Measurements from ENCODE around the gene ZDHHC19. TPM values are rescaled to one million over a fixed set of nuclear protein-coding genes. Genes with fewer than 3 reads are reported as not detected.

Gene ZDHHC19
- total RNA-seq, 1 donor from 2014 or later = not detected

DNA sequence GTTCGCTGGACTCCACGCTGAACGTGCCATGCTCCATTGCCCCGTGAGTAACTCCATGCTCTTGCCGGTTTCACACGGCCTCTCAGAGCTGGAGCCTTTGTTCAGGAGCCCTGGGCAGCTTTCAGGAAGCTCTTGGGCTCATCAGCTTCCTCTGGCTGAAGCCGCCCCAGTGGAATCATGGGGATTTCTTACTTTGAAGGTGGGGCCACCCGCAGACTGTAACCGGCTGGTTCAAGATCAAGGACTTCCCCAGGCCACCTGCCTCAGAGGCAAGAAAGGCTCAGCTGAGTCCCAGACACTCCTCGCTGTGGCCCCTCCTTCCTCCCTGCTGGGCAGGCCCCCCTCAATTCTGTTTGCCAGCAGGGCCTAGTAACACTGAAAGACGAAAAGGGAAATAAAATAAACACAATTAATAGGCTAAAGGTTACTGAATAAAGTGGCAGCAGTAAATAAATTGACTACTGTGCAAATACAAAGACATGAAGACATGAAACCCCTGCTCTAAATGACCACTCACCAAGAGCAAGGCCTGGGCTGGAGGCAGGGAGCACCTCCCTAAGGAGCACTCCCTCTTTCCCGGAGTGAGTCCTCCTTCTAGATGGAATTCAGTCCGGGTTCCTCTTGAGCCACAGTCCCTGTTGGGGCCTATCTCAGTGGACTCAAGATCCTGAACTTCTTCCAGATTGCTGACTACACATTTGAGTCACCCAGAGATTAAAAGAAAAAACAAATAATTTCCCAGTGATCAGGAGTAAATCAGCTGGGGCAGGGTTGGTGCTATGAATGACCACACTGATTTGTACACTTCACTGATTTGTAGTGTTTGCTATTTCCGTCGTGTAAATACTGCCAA lies 51.0 kb downstream of the ZDHHC19 start:
- H3K36me3 ChIP-seq = no peaks in the 10 kb centered on the region
- peaks cover 10% of the 10 kb centered on the region for H3K4me1 ChIP-seq
- H3K9me3 ChIP-seq (replicated peaks) = no peaks in the 10 kb centered on the region
- H3K27ac ChIP-seq (replicated peaks) = no peak overlapping the region
- no peak for DNase-seq
- H3K4me3 ChIP-seq = no peak overlapping the region
- H3K27me3 ChIP-seq (ENCODE audit: low read depth) = no peaks in the 10 kb centered on the region
- TF ChIP-seq, protein P1, sequence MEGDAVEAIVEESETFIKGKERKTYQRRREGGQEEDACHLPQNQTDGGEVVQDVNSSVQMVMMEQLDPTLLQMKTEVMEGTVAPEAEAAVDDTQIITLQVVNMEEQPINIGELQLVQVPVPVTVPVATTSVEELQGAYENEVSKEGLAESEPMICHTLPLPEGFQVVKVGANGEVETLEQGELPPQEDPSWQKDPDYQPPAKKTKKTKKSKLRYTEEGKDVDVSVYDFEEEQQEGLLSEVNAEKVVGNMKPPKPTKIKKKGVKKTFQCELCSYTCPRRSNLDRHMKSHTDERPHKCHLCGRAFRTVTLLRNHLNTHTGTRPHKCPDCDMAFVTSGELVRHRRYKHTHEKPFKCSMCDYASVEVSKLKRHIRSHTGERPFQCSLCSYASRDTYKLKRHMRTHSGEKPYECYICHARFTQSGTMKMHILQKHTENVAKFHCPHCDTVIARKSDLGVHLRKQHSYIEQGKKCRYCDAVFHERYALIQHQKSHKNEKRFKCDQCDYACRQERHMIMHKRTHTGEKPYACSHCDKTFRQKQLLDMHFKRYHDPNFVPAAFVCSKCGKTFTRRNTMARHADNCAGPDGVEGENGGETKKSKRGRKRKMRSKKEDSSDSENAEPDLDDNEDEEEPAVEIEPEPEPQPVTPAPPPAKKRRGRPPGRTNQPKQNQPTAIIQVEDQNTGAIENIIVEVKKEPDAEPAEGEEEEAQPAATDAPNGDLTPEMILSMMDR (IDR thresholded peaks at IDR 0.05; ENCODE audit: borderline replicate concordance) = no peak
- intact Hi-C loops (cut with micrococcal nuclease) = no loop called here

DNA sequence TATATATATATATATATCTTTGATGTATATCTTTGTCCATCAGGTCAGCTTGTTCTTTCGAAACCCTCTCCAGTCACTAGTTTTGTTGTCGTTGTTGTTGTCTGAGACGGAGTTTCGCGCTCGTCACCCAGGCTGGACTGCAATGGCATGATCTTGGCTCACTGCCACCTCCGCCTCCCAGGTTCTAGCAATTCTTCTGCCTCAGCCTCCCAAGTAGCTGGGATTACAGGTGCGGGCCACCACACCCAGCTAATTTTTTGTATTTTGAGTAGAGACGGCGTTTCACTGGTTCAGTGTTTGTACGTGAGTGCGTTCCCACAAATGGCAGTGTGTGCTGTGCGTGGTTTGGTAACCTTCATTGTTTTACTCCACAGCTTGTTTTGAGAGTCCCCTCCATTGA lies 51.7 kb downstream of the ZDHHC19 start:
- peaks cover 10% of the 10 kb centered on the region for H3K4me1 ChIP-seq
- TF ChIP-seq, protein P1 (IDR thresholded peaks at IDR 0.05; ENCODE audit: borderline replicate concordance) = no peak
- no peaks in the 10 kb centered on the region for H3K27me3 ChIP-seq (ENCODE audit: low read depth)
- DNase-seq = no peak
- no peak overlapping the region for H3K4me3 ChIP-seq
- H3K9me3 ChIP-seq (replicated peaks) = no peaks in the 10 kb centered on the region
- intact Hi-C loops (cut with micrococcal nuclease) = no loop called here
- no peak overlapping the region for H3K27ac ChIP-seq (replicated peaks)
- no peaks in the 10 kb centered on the region for H3K36me3 ChIP-seq

GRCh38 chr3:196156160-196156559 lies 55.0 kb downstream of the ZDHHC19 start:
- no peak overlapping the region for H3K27ac ChIP-seq (replicated peaks)
- H3K36me3 ChIP-seq = no peaks in the 10 kb centered on the region
- no peaks in the 10 kb centered on the region for H3K4me1 ChIP-seq
- no peak for DNase-seq
- H3K27me3 ChIP-seq (ENCODE audit: low read depth) = no peaks in the 10 kb centered on the region
- intact Hi-C loops (cut with micrococcal nuclease) = no loop called here
- no peaks in the 10 kb centered on the region for H3K9me3 ChIP-seq (replicated peaks)
- TF ChIP-seq, protein P1 (IDR thresholded peaks at IDR 0.05; ENCODE audit: borderline replicate concordance) = no peak
- no peak overlapping the region for H3K4me3 ChIP-seq

GRCh38 chr3:196150481-196150880 lies 60.7 kb downstream of the ZDHHC19 start:
- H3K27me3 ChIP-seq (ENCODE audit: low read depth) = no peaks in the 10 kb centered on the region
- no peak overlapping the region for H3K27ac ChIP-seq (replicated peaks)
- no peaks in the 10 kb centered on the region for H3K36me3 ChIP-seq
- peaks cover 9% of the 10 kb centered on the region for H3K9me3 ChIP-seq (replicated peaks)
- H3K4me3 ChIP-seq = no peak overlapping the region
- DNase-seq = no peak
- no peaks in the 10 kb centered on the region for H3K4me1 ChIP-seq
- intact Hi-C loops (cut with micrococcal nuclease) = no loop called here
- TF ChIP-seq, protein P1 (IDR thresholded peaks at IDR 0.05; ENCODE audit: borderline replicate concordance) = no peak

DNA sequence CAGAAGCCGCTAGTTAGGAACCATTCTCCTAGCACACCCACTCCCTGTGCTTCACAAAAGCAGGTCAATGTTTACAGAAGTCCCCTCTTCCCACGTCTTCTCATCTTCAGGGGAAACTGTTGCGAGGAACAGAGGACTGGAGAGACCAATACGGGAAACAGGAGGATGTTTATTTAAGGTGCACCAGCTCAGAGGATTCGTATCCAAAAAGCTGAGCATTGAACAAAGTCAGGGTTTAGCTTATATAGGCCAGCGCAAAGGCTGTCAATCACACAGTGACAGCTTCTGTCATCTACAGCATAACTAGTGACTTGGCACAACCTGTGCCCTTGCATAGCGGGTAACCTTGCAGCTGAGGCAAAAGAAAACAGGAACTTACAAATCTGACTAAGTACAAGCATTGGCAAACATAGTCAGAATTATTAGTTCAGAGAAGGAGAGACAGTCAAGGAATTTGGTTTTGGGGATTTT lies 61.3 kb downstream of the ZDHHC19 start:
- H3K4me3 ChIP-seq = no peak overlapping the region
- DNase-seq = no peak
- H3K4me1 ChIP-seq = no peaks in the 10 kb centered on the region
- no peaks in the 10 kb centered on the region for H3K27me3 ChIP-seq (ENCODE audit: low read depth)
- TF ChIP-seq, protein P1 (IDR thresholded peaks at IDR 0.05; ENCODE audit: borderline replicate concordance) = no peak
- peaks cover 9% of the 10 kb centered on the region for H3K9me3 ChIP-seq (replicated peaks)
- no peak overlapping the region for H3K27ac ChIP-seq (replicated peaks)
- intact Hi-C loops (cut with micrococcal nuclease) = no loop called here
- no peaks in the 10 kb centered on the region for H3K36me3 ChIP-seq

Measured in left ventricle myocardium inferior (tissue), 1 donor.